DND-41 (cell line): Measurements from ENCODE around the gene SMCO3.
A peak's percentile ranks its signal among the peaks of the same experiment; 100 is the strongest.

ENCODE experiments used
- ATAC-seq: fragments of 200-7000 bp; cut with Tn5 transposase; 3 replicates; pipeline ENCODE4 v1.9.1; 2021; ENCODE audit warnings: low read depth; ENCODE audit not compliant: insufficient read depth
- DNase-seq: peaks from one replicate; pipeline ENCODE4 v3.0.0-alpha.2; 2020
- H2AFZ ChIP-seq: 2 replicates; pipeline ENCODE4 v1.6.0; 2012; ENCODE audit warnings: low read depth, low read length
- H3K27ac ChIP-seq: 2 replicates; pipeline ENCODE4 v1.5.1; 2012; ENCODE audit warnings: low read length, inconsistent platforms
- H3K27me3 ChIP-seq: fragments of 200-600 bp; sonication (generic); 2 replicates; pipeline ENCODE4 v1.6.0; 2012; ENCODE audit warnings: low read length, mild to moderate bottlenecking, inconsistent platforms; ENCODE audit not compliant: insufficient read depth, poor library complexity
- H3K36me3 ChIP-seq: 2 replicates; pipeline ENCODE4 v1.5.1; 2012; ENCODE audit warnings: low read length, inconsistent platforms; ENCODE audit not compliant: insufficient read depth
- H3K4me1 ChIP-seq: 2 replicates; pipeline ENCODE4 v1.5.1; 2012; ENCODE audit warnings: mild to moderate bottlenecking, low read length; ENCODE audit not compliant: insufficient read depth
- H3K4me2 ChIP-seq: 2 replicates; pipeline ENCODE4 v1.6.0; 2012; ENCODE audit warnings: mild to moderate bottlenecking, moderate library complexity, low read length, inconsistent platforms; ENCODE audit not compliant: insufficient read depth
- H3K4me3 ChIP-seq, 2 experiments: fragments of 200-600 bp in 1 of 2; shearing (Covaris generic) in 1 of 2; 2 replicates each; pipeline ENCODE4 v1.5.1; 2012 to 2016; ENCODE audit warnings: inconsistent platforms in 2 of 2, low read length in 2 of 2, mild to moderate bottlenecking in 2 of 2, low read depth in 1 of 2, moderate library complexity in 1 of 2
- H3K79me2 ChIP-seq: 2 replicates; pipeline ENCODE4 v1.6.0; 2012; ENCODE audit warnings: low read length, inconsistent platforms; ENCODE audit not compliant: insufficient read depth
- H3K9ac ChIP-seq: 2 replicates; pipeline ENCODE4 v1.6.0; 2012; ENCODE audit warnings: low read depth, mild to moderate bottlenecking, inconsistent platforms, low read length, moderate library complexity
- H3K9me3 ChIP-seq: 2 replicates; pipeline ENCODE4 v1.5.1; 2012; ENCODE audit warnings: low read length, moderate library complexity, mild to moderate bottlenecking, inconsistent platforms; ENCODE audit not compliant: insufficient read depth, severe bottlenecking
- H4K20me1 ChIP-seq: 2 replicates; pipeline ENCODE4 v1.6.0; 2012; ENCODE audit warnings: low read length; ENCODE audit not compliant: insufficient read depth
- CTCF ChIP-seq: IDR thresholded peaks from 2 replicates; pipeline ENCODE4 v1.5.1; 2012; ENCODE audit warnings: borderline replicate concordance, low read length, moderate library complexity, mild to moderate bottlenecking; ENCODE audit not compliant: poor library complexity, severe bottlenecking; ENCODE audit errors: extremely low read depth
- EZH2 ChIP-seq: IDR thresholded peaks from 3 replicates; pipeline ENCODE4 v1.6.1; 2012; ENCODE audit warnings: borderline replicate concordance, low read depth, mild to moderate bottlenecking, moderate library complexity, low read length, inconsistent platforms; ENCODE audit not compliant: severe bottlenecking

The SMCO3 gene

GRCh38 chr12:14769466-14769968 lies 44.5 kb downstream of the SMCO3 start:
- peaks cover 25% of the 10 kb centered on the region for H3K79me2 ChIP-seq
- H3K4me3 ChIP-seq, result peak overlapping the region; percentile 54 to 75; a peak in 3 of 4 replicates
- H3K9me3 ChIP-seq, result no peaks in the 10 kb centered on the region
- DNase-seq, result no peak
- H3K36me3 ChIP-seq, result peaks cover 13% of the 10 kb centered on the region; the same call in 1 of the 2 replicates
- peak overlapping the region; percentile 75 for H3K9ac ChIP-seq
- H3K4me1 ChIP-seq, result peaks cover 38% of the 10 kb centered on the region
- H4K20me1 ChIP-seq, result no peaks in the 10 kb centered on the region
- no peaks in the 10 kb centered on the region for H3K27me3 ChIP-seq
- H2AFZ ChIP-seq, result peak overlapping the region; percentile 69; the same call in 1 of the 2 replicates
- TF ChIP-seq EZH2, result no peak
- no peak for TF ChIP-seq CTCF
- H3K27ac ChIP-seq, result peak overlapping the region; percentile 91
- peak overlapping the region; percentile 69 for H3K4me2 ChIP-seq
- no peak; the same call in 2 of the 3 replicates for ATAC-seq

- DNase-seq, result no peak
- Histone ChIP-seq H3K4me1 (peaks cover 38% of the 10 kb centered on the region), H3K4me2 (peak overlapping the region; percentile 69), H3K27ac (peak overlapping the region; percentile 91), H3K9me3 (no peaks in the 10 kb centered on the region), H3K4me3 (peak overlapping the region in 1 of 2 experiments; percentile 75; a peak in 2 of 4 replicates), H3K79me2 (peaks cover 25% of the 10 kb centered on the region), H3K9ac (peak overlapping the region; percentile 75; the same call in 1 of the 2 replicates), H3K27me3 (no peaks in the 10 kb centered on the region), H3K36me3 (peaks cover 13% of the 10 kb centered on the region; the same call in 1 of the 2 replicates), H2AFZ (no peak overlapping the region), H4K20me1 (no peaks in the 10 kb centered on the region)
- ATAC-seq, result no peak
- TF ChIP-seq CTCF (no peak), EZH2 (no peak)
Observed at GRCh38 chr12:14768823-14769405, 45.1 kb downstream of the SMCO3 start.

GRCh38 chr12:14767617-14768016 lies 46.4 kb downstream of the SMCO3 start:
- no peak overlapping the region for H2AFZ ChIP-seq
- H3K4me1 ChIP-seq, result peaks cover 38% of the 10 kb centered on the region
- H4K20me1 ChIP-seq, result no peaks in the 10 kb centered on the region
- ATAC-seq, result no peak
- H3K9ac ChIP-seq, result no peak overlapping the region
- peaks cover 25% of the 10 kb centered on the region for H3K79me2 ChIP-seq
- H3K4me3 ChIP-seq, result no peak overlapping the region
- H3K27ac ChIP-seq, result no peak overlapping the region
- no peaks in the 10 kb centered on the region for H3K27me3 ChIP-seq
- TF ChIP-seq EZH2 (no peak), CTCF (no peak)
- peak overlapping the region; percentile 69; the same call in 1 of the 2 replicates for H3K4me2 ChIP-seq
- DNase-seq, result no peak
- peaks cover 13% of the 10 kb centered on the region; the same call in 1 of the 2 replicates for H3K36me3 ChIP-seq
- no peaks in the 10 kb centered on the region for H3K9me3 ChIP-seq
